ENCODE results near the gene SPEG.

Gene SPEG

DNA sequence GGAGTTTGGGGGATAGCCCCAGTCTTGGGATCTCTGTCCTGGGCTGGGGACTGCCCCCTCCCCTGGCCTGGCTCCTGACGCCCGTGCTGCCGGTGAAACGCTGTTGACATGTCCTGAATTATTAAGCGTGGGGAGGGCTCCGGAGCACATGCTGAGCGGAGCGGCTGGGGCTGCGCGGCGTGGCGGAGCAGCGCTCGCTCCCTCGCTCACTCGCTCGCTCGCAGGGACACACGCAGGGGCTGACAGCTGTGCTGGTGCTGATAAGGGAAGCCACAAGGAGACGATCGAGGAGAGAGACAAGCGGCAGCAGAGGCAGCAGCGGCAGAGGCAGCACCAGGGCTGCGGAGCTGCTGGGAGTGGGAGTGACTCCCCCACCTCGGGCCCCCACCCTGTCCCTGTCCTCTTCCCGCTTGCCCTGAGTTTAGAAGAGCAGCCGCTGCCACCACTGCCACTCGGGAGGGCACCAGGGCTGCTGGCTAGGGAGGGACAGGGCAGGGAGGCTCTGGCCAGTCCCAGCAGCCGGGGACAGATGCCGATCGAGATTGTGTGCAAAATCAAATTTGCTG is 79.6 kb downstream of the SPEG start, which contains the start of gene ASIC4:
Gene ASIC4, plus strand, starts transcription at position 287 of the 566 bp plus-strand sequence. Its CDS starts 243 bp downstream, at position 530.
- peak; percentile 52 for DNase-seq (ENCODE audit: low spot score)

GRCh38 chr2:219514836-219515235 is 80.2 kb downstream of the SPEG start:
- DNase-seq (ENCODE audit: low spot score): no peak

DNA sequence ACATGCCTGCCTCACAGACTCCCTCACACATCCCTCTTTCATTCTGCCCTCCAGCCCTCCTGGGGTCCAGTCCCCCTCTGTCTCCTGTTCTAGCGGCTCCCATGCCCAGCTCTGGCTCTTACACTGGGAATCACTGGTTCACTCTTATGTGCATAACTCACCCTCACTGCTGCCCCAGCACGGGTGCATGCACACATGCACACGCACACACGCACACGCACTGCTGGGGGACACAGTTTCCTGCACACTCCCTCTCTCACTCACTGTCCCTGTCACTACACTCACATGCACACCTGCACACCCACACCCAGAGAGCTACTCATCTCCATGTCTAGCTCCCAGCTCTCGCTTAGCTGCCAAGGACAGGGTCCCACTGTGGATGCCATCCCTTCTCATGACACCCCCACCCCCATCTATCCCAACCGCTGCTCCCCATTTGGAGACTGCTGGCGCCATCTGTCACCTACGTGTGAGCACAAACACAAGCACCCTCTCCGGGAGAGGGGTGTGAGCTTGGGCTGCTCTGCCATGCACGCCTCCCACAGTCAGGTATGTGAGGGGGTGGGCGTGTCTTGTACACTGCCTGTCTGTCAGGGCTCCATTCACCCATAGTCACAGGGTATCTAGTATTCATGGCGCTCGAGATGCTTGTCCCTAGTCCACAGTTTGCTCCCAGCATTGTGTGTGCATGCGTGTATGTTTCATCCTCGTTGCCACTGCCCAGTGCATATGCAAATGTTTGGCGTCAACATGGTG is 81.4 kb downstream of the SPEG start:
- no peak for DNase-seq (ENCODE audit: low spot score)

DNA sequence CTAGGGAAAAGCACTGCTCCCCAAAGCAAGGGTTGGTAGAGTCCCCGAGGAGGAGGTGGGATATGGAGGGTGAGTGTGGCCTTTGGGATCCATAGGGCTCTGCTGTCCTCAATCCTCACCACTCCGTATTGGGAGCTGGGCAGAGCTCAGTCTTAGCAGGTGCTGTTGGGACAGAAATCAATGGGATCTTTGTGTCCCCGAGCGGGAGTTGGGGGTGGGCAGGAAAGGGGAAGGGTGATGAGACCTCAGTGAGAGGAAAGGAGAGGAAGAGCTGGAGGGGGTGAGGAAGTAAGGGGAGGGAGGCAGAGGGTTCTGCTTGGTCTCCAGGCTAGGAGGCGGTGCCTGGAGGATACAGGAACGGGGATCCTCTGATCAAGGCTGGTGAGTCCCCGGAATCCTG is 82.2 kb downstream of the SPEG start:
- no peak for DNase-seq (ENCODE audit: low spot score)

DNA sequence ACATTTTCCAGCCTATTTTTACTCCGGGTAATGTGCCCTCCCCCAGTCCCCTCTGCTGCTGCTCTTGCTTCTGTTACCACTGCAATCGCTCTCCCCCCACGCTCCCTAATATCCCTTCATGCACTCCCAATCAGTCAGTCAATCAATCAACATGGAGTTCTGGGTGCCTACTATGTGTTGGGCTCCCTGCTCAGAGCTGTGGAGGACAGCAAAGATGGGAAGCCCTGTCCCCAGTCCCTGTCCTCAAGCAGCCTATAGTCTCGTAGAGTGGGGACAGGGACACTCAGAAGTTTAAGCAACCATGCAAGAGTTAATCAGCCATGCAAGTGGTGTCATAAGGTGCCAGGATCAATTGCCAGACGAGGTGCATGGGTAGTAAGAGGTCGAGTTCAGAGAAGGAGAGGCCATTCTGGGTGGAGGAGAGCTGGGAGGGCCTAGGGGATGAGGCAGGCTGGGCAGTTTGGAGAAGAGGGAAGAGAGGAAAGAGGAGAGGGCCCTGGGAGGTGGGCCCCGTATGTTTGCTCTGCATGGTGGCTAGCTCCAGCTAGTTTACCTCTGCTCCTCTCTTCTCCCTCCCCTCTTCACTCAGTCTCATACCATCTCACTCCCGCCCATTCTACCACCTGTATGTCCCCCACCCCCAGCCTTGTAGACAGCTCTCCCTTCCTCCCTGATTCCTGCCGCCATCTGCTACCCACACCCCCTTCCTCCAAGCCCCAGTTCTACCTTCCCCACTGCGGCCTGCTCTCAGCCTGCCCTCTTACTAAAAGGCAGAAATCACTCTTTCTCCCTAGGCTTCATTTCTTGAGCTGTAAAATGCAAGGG is 83.5 kb downstream of the SPEG start:
- DNase-seq (ENCODE audit: low spot score): no peak

DNA sequence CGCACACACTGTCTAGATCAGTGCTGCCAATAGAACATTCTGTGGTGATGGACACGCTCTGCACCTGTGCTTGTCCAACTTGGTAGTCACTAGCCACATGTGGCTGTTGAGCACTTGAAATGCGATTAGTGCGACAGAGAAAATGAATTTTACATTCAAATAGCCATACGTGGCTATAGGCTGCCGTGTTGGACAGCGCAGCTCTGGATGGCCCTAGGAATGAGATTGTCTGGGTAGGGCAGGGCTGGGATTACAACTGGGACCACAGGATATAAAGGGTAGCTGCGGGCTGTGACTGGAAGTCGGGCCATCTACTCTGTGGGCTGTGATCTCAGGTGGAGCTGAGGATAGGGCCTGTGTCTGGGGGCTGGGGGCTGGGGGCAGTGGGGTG is 84.9 kb downstream of the SPEG start:
- no peak for DNase-seq (ENCODE audit: low spot score)

- DNase-seq (ENCODE audit: low spot score): no peak
These were observed 85.4 kb downstream of the SPEG start for GRCh38 chr2:219520079-219520478.

DNA sequence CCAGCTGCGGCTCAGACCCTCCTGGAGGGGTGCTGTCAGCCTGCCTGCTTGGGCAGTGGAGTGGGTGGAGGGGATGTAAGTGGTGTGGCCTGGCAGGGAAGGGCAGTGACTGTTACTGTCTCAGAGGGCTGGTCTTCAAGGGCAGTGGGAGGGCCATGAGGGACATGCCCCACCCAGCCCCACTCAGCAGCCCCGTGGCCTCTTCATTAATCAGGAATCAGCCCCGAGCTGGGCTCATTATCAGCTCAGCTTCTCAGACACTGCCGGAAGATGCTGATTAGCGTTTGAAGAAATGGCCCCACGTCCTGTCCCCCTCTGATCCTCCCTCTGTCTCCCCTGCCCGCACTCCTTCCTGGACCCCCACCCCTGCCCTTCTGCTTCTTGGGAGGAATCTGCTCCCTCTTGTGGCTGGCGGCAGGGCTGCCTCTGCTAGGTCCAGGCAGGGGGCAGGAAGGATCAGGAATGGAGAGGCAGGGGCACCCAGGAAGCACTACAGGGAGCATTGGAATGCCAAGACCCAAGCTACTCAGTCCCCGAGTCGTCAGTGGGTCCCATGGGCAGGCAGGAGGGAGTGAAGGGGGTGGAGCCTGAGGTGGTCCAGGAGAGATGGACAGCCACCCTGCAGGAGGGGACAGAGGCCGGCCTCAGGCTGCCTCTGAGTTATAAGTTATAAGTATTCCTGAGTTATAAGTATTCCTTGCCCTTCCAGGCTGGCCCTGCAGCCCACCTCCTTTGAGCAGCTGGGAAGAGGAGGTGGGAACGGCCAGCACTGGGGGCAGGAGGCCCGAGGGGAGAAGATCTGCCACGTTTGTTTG is 86.6 kb downstream of the SPEG start:
- DNase-seq (ENCODE audit: low spot score): peak; percentile 83

DNA sequence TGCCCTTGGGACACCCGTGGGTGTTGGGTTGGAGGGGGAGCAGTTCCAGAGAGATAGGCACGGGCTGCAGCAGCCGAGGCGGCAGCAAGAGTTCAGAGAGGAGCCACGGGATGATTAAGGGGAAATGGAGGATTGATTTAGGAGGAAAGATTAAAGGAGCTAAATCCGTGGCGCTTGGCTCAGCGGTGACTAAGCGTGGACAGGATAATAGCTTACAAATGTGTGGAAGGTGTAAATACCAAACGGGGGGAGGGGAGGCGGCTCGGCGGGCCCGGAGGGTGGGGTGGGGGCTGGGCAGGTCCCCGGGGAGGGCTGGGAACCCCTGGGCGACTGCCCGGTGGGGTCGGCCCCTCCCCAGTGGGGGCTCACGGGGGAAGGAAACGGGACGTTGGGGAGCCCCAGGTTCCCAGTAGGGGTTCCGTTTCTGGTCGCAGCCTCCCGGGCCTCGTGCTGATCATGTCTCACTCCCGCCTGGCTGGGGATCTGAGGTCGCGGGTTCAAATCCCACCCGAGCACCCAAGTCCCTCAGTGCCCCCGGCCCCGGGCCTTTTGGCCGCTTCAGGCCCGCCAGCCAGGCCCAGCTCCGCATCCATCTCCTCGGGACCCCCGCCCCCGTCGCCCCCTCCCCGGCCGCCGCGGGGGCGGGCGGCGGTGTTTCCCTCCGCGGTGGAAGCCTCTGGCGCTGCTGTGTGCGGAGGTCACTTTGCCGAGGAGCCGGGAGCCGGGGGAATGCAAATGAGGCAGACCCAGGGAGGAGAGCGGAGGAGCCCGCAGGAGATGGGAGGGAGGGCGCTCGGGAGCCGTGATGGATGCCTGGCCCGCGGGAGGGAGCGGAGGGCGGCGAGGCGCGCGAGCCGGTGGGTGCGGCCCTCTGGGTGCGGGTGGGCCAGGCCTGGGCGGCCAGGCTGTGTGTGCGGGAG is 87.7 kb downstream of the SPEG start:
- DNase-seq (ENCODE audit: low spot score): peak; percentile 77

- DNase-seq (ENCODE audit: low spot score): no peak
These were observed 88.5 kb downstream of the SPEG start for GRCh38 chr2:219523031-219523671.

GRCh38 chr2:219524817-219525216 is 90.2 kb downstream of the SPEG start:
- DNase-seq (ENCODE audit: low spot score): no peak

GRCh38 chr2:219525533-219526232 is 91.0 kb downstream of the SPEG start:
- DNase-seq (ENCODE audit: low spot score): no peak

DNA sequence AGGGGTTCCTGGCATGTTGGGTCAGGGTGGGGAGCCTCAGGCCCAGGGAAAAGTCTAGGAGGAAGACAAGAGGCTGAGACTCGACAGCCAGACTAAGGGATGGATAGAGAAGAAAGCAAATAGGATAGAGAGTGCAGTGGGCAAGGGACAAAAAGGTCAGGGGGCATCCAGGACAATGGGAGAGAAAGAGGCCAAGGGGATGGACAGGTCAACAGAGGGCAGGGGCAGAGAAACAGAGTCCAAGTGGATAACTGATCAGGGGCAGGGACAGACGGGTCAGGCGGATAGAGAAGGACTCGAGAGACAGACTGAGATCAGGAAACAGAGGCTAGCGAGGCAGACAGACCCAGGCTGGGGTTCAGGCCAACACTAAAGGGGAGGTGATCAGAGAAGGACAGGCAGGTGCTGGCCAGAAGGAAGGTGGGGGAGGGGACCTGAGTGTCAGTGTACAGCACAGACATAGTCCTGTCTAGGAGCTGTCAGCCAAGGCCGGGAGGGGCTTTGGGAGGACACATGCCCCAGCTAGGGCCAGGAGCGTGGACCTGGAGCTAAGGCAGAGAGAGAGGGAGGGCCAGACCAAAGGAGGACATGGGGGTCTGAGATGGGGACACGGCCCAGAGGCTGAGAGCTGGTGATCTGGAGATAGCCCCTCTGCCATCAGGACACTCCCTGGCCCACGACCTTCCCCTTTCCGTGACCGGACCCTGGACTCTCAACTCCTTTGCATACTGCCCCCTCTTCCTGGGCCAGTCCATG is 91.9 kb downstream of the SPEG start:
- DNase-seq (ENCODE audit: low spot score): no peak

- no peak for DNase-seq (ENCODE audit: low spot score)
These were observed 92.4 kb downstream of the SPEG start for GRCh38 chr2:219527076-219527394.

DNA sequence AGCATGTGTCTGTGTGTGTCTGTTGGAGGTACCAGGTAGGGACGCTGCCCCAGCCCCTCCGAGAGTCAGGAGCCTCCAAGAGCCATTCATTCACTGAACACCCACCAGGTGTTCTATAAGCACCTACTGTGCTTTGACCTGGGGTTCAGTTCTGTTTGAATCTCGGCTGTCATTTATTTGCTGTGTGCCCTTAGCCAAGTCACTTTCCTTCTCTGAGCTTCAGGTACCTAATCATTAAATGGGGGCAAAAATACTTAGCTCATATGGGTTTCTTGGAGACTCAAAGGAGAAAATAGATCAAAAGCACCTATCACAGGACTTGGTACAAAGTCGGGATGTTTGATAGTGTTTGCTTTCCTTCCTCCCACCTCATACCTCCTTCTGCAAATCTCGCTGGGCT is 92.8 kb downstream of the SPEG start:
- no peak for DNase-seq (ENCODE audit: low spot score)

- DNase-seq (ENCODE audit: low spot score): peak; percentile 94
These were observed 95.7 kb downstream of the SPEG start for GRCh38 chr2:219530048-219530963.

GRCh38 chr2:219531639-219532377 is 97.2 kb downstream of the SPEG start:
- no peak for DNase-seq (ENCODE audit: low spot score)

GRCh38 chr2:219532378-219532649 is 97.7 kb downstream of the SPEG start:
- DNase-seq (ENCODE audit: low spot score): no peak
